PFSK-1 (cell line): ENCODE data around the gene ZNF462.

Source experiments
- POLR2AphosphoS5 ChIP-seq: IDR thresholded peaks from 2 replicates; pipeline ENCODE4 v1.6.1; 2012; ENCODE audit warnings: low read depth, mild to moderate bottlenecking, control low read depth, low read length, moderate library complexity
- REST ChIP-seq, 2 experiments: IDR thresholded peaks; 2 replicates each; pipeline versions ENCODE4 v1.6.1 to v1.8.0; 2011 to 2012; ENCODE audit warnings: low read depth in 2 of 2, low read length in 2 of 2, control low read depth in 1 of 2, inconsistent platforms in 1 of 2, mild to moderate bottlenecking in 1 of 2, moderate library complexity in 1 of 2; ENCODE audit not compliant: insufficient read depth in 1 of 2

DNA sequence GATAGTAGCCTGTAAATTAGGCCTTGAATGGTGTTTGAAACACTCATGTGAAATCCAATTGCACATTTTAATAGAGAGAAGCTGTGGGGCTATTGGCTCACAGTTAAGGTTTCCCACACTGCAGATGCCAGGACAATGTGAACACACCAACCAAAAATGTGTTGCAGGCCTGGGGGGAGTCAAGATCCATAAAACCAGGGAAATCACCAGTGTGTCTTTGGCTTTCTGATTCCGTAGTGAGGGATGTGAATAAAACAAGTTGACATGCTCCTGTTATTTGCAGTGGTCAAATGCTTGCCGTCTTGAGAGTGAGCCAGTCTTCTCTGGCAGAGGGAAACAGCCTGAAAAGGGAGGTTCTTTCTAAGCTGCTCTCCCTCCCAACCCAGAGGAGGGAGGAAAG, 79.0 kb downstream of the ZNF462 start:
- no peak for TF ChIP-seq POLR2AphosphoS5
- no peak for TF ChIP-seq REST (IDR thresholded peaks at IDR 0.05; ENCODE audit: insufficient read depth in 1 of 2, low read depth in 2 of 2, low read length in 2 of 2)
